ENCODE measurements around the gene HEXA. TPM values are rescaled to one million over a fixed set of nuclear protein-coding genes. Genes with fewer than 3 reads are reported as not detected.

Gene HEXA
- polyA plus RNA-seq, 1 donor (not counting 4 experiments of a cell fraction or from before 2014, with no cell fraction given): 53.5 TPM

DNA sequence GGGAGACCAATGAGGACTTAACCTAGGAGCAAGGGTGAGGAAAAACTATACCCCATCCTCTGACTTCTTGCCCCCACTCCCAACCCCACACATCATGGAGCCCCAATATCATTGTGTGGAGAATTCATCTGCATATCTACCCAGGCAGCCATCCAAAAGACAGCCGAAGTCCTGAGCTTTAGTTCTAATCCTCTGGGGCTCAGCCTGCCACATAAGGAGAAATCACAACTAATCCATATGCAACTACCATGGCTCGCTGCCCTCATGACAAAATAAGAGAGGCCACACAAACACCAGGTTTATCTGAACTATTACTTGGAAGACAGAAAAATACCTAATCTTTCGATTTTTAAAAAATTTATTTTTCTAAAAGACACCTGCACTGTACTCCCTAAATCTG, 17.7 kb downstream of the HEXA start:
- Histone ChIP-seq H2AFZ (ENCODE audit: control insufficient read depth, low read length) (no peak overlapping the region), H3K4me1 (ENCODE audit: control insufficient read depth, extremely low read depth, insufficient read depth, low read length) (peaks cover 19% of the 10 kb centered on the region), H3K4me3 (ENCODE audit: control insufficient read depth in 2 of 3, extremely low read depth in 1 of 3, insufficient read depth in 2 of 3, low read depth in 1 of 3, low read length in 3 of 3) (no peak overlapping the region), H4K20me1 (ENCODE audit: control insufficient read depth, extremely low read depth, insufficient read depth, low read length) (no peaks in the 10 kb centered on the region), H3K27ac (ENCODE audit: control insufficient read depth, insufficient read depth, low read length) (no peak overlapping the region), H3K36me3 (ENCODE audit: control insufficient read depth in 2 of 2, extremely low read depth in 1 of 2, insufficient read depth in 2 of 2, low read length in 2 of 2) (peaks cover 3 to 4% of the 10 kb centered on the region in 2 experiments), H3K9me3 (ENCODE audit: control insufficient read depth, low read depth, low read length) (no peaks in the 10 kb centered on the region), H3K27me3 (ENCODE audit: control insufficient read depth, extremely low read depth, insufficient read depth, low read length) (no peaks in the 10 kb centered on the region), H3K9me1 (ENCODE audit: control insufficient read depth, extremely low read depth, insufficient read depth, low read length) (no peaks in the 10 kb centered on the region), H3K79me2 (ENCODE audit: control insufficient read depth, insufficient read depth, low read length) (peaks cover 2% of the 10 kb centered on the region), H3K9ac (ENCODE audit: control insufficient read depth, extremely low read depth, insufficient read depth, low read length) (no peak overlapping the region), H3K4me2 (ENCODE audit: control insufficient read depth, extremely low read depth, insufficient read depth, low read depth, low read length) (peak overlapping the region; percentile 65)
- no peak for DNase-seq (ENCODE audit: low read depth, low spot score)
- dilution Hi-C loops (cut with MboI; ENCODE audit: extremely low pct_ligation_motif_present, low sequenced_read_pairs): no loop called here
- no peak for FAIRE-seq
- TF ChIP-seq CTCF (optimal IDR thresholded peaks at IDR 0.05 in 1 of 3, IDR thresholded peaks at IDR 0.05 in 1 of 3, conservative IDR thresholded peaks at IDR 0.05 in 1 of 3; ENCODE audit: extremely low read depth in 1 of 3, insufficient read depth in 2 of 3, low read length in 3 of 3): no peak
- TF ChIP-seq EZH2 (IDR thresholded peaks at IDR 0.05; ENCODE audit: low read length): no peak

GRCh38 chr15:72354496-72354895, 21.3 kb downstream of the HEXA start:
- dilution Hi-C loops (cut with MboI; ENCODE audit: extremely low pct_ligation_motif_present, low sequenced_read_pairs): no loop called here
- H3K4me3 ChIP-seq (ENCODE audit: control insufficient read depth in 2 of 3, extremely low read depth in 1 of 3, insufficient read depth in 2 of 3, low read depth in 1 of 3, low read length in 3 of 3): no peak overlapping the region
- H3K36me3 ChIP-seq (ENCODE audit: control insufficient read depth in 2 of 2, extremely low read depth in 1 of 2, insufficient read depth in 2 of 2, low read length in 2 of 2): peaks cover 10 to 11% of the 10 kb centered on the region in 2 experiments
- no peak overlapping the region for H3K27ac ChIP-seq (ENCODE audit: control insufficient read depth, insufficient read depth, low read length)
- peaks cover 19% of the 10 kb centered on the region for H3K4me1 ChIP-seq (ENCODE audit: control insufficient read depth, extremely low read depth, insufficient read depth, low read length)
- H3K27me3 ChIP-seq (ENCODE audit: control insufficient read depth, extremely low read depth, insufficient read depth, low read length): no peaks in the 10 kb centered on the region
- no peak overlapping the region for H3K4me2 ChIP-seq (ENCODE audit: control insufficient read depth, extremely low read depth, insufficient read depth, low read depth, low read length)
- H3K79me2 ChIP-seq (ENCODE audit: control insufficient read depth, insufficient read depth, low read length): peaks cover 2% of the 10 kb centered on the region
- DNase-seq (ENCODE audit: low read depth, low spot score): no peak
- TF ChIP-seq CTCF (optimal IDR thresholded peaks at IDR 0.05 in 1 of 3, IDR thresholded peaks at IDR 0.05 in 1 of 3, conservative IDR thresholded peaks at IDR 0.05 in 1 of 3; ENCODE audit: extremely low read depth in 1 of 3, insufficient read depth in 2 of 3, low read length in 3 of 3) (no peak), EZH2 (IDR thresholded peaks at IDR 0.05; ENCODE audit: low read length) (no peak)
- no peaks in the 10 kb centered on the region for H3K9me3 ChIP-seq (ENCODE audit: control insufficient read depth, low read depth, low read length)
- no peak overlapping the region for H3K9ac ChIP-seq (ENCODE audit: control insufficient read depth, extremely low read depth, insufficient read depth, low read length)
- H4K20me1 ChIP-seq (ENCODE audit: control insufficient read depth, extremely low read depth, insufficient read depth, low read length): no peaks in the 10 kb centered on the region
- no peak overlapping the region for H2AFZ ChIP-seq (ENCODE audit: control insufficient read depth, low read length)
- H3K9me1 ChIP-seq (ENCODE audit: control insufficient read depth, extremely low read depth, insufficient read depth, low read length): no peaks in the 10 kb centered on the region
- no peak for FAIRE-seq

All from keratinocyte (primary cell).